Breast epithelium (tissue), 3 donors: Measurements from ENCODE around the gene CABLES1.
"Not testable (repeated sequence)": the region's sequence is repeated elsewhere in the genome, so short reads cannot be mapped to it uniquely, and the experiment has no call there.

Experiments used
- POLR2A ChIP-seq: fragments of 450-650 bp; IDR thresholded peaks from one replicate; pipeline ENCODE4 v1.6.1; 2016; ENCODE audit warnings: antibody characterized with exemption, mild to moderate bottlenecking, moderate library complexity
- POLR2AphosphoS5 ChIP-seq, 3 donors: sonication (generic); formaldehyde crosslinking; IDR thresholded peaks; one replicate each; pipeline ENCODE4 v1.6.1; 2017; ENCODE audit warnings: antibody characterized with exemption in 3 of 3
- TF ChIP-seq, protein P1 (sequence below), 3 donors: fragments of 450-650 bp; IDR thresholded peaks; one replicate each; pipeline ENCODE4 v1.5.1; 2016 to 2017; ENCODE audit warnings: antibody characterized with exemption in 3 of 3, mild to moderate bottlenecking in 3 of 3, moderate library complexity in 3 of 3

GRCh38 chr18:23091017-23091993 lies 44.0 kb upstream of the CABLES1 start:
- TF ChIP-seq, protein P1, sequence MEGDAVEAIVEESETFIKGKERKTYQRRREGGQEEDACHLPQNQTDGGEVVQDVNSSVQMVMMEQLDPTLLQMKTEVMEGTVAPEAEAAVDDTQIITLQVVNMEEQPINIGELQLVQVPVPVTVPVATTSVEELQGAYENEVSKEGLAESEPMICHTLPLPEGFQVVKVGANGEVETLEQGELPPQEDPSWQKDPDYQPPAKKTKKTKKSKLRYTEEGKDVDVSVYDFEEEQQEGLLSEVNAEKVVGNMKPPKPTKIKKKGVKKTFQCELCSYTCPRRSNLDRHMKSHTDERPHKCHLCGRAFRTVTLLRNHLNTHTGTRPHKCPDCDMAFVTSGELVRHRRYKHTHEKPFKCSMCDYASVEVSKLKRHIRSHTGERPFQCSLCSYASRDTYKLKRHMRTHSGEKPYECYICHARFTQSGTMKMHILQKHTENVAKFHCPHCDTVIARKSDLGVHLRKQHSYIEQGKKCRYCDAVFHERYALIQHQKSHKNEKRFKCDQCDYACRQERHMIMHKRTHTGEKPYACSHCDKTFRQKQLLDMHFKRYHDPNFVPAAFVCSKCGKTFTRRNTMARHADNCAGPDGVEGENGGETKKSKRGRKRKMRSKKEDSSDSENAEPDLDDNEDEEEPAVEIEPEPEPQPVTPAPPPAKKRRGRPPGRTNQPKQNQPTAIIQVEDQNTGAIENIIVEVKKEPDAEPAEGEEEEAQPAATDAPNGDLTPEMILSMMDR (IDR thresholded peaks at IDR 0.05): not testable (repeated sequence)
- TF ChIP-seq POLR2A; POLR2AphosphoS5 (IDR thresholded peaks at IDR 0.05): not testable (repeated sequence)
